Measurements from ENCODE around the gene EMC6.

EMC6 gene

GRCh38 chr17:3641717-3642486 is 26.7 kb upstream of the EMC6 start:
- TF ChIP-seq GATA3 (IDR thresholded peaks at IDR 0.05; ENCODE audit: low read depth, low read length) (no peak), GATA2 (IDR thresholded peaks at IDR 0.05; ENCODE audit: low read depth, low read length) (no peak)

- TF ChIP-seq GATA3 (IDR thresholded peaks at IDR 0.05; ENCODE audit: low read depth, low read length) (no peak), GATA2 (IDR thresholded peaks at IDR 0.05; ENCODE audit: low read depth, low read length) (no peak)
Observed at GRCh38 chr17:3643889-3644349, 24.7 kb upstream of the EMC6 start.

- TF ChIP-seq GATA3 (IDR thresholded peaks at IDR 0.05; ENCODE audit: low read depth, low read length) (no peak), GATA2 (IDR thresholded peaks at IDR 0.05; ENCODE audit: low read depth, low read length) (no peak)
Observed at GRCh38 chr17:3645310-3645709, 23.3 kb upstream of the EMC6 start.

- no peak for TF ChIP-seq GATA3 (IDR thresholded peaks at IDR 0.05; ENCODE audit: low read depth, low read length)
- no peak for TF ChIP-seq GATA2 (IDR thresholded peaks at IDR 0.05; ENCODE audit: low read depth, low read length)
Observed at GRCh38 chr17:3647251-3647650, 21.4 kb upstream of the EMC6 start.

- TF ChIP-seq GATA3 (IDR thresholded peaks at IDR 0.05; ENCODE audit: low read depth, low read length) = no peak
- no peak for TF ChIP-seq GATA2 (IDR thresholded peaks at IDR 0.05; ENCODE audit: low read depth, low read length)
Observed at GRCh38 chr17:3647769-3648555, 20.6 kb upstream of the EMC6 start.

GRCh38 chr17:3655766-3656165 is 12.8 kb upstream of the EMC6 start:
- no peak for TF ChIP-seq GATA3 (IDR thresholded peaks at IDR 0.05; ENCODE audit: low read depth, low read length)
- no peak for TF ChIP-seq GATA2 (IDR thresholded peaks at IDR 0.05; ENCODE audit: low read depth, low read length)

- no peak for TF ChIP-seq GATA3 (IDR thresholded peaks at IDR 0.05; ENCODE audit: low read depth, low read length)
- TF ChIP-seq GATA2 (IDR thresholded peaks at IDR 0.05; ENCODE audit: low read depth, low read length) = no peak
Observed at GRCh38 chr17:3656353-3656752, 12.3 kb upstream of the EMC6 start.

GRCh38 chr17:3656755-3657587 is 11.6 kb upstream of the EMC6 start:
- TF ChIP-seq GATA3 (IDR thresholded peaks at IDR 0.05; ENCODE audit: low read depth, low read length) (no peak), GATA2 (IDR thresholded peaks at IDR 0.05; ENCODE audit: low read depth, low read length) (no peak)

- TF ChIP-seq GATA2 (IDR thresholded peaks at IDR 0.05; ENCODE audit: low read depth, low read length) (no peak), GATA3 (IDR thresholded peaks at IDR 0.05; ENCODE audit: low read depth, low read length) (no peak)
Observed at GRCh38 chr17:3657588-3657869, 11.1 kb upstream of the EMC6 start.

GRCh38 chr17:3657874-3658783 is 10.5 kb upstream of the EMC6 start:
- TF ChIP-seq GATA2 (IDR thresholded peaks at IDR 0.05; ENCODE audit: low read depth, low read length) (no peak), GATA3 (IDR thresholded peaks at IDR 0.05; ENCODE audit: low read depth, low read length) (no peak)

GRCh38 chr17:3658784-3659449 is 9.7 kb upstream of the EMC6 start:
- no peak for TF ChIP-seq GATA3 (IDR thresholded peaks at IDR 0.05; ENCODE audit: low read depth, low read length)
- no peak for TF ChIP-seq GATA2 (IDR thresholded peaks at IDR 0.05; ENCODE audit: low read depth, low read length)

GRCh38 chr17:3659541-3660111 is 9.0 kb upstream of the EMC6 start:
- no peak for TF ChIP-seq GATA2 (IDR thresholded peaks at IDR 0.05; ENCODE audit: low read depth, low read length)
- no peak for TF ChIP-seq GATA3 (IDR thresholded peaks at IDR 0.05; ENCODE audit: low read depth, low read length)
